Activated T-cell treated with anti-CD3 and anti-CD28 coated beads, Interleukin-2, amount 50 U/mL, for 4 hours (primary cell): ENCODE results near the gene MAPK8IP1. TPM values are rescaled to one million over a fixed set of nuclear protein-coding genes. Genes with fewer than 3 reads are reported as not detected.
A peak's percentile ranks its signal among the peaks of the same experiment; 100 is the strongest.
"Not testable (repeated sequence)": the region's sequence is repeated elsewhere in the genome, so short reads cannot be mapped to it uniquely, and the experiment has no call there.

Source experiments
- ATAC-seq, 2 donors: fragments of 200-7000 bp; cut with Tn5 transposase; one replicate each; pipeline ENCODE4 v1.10.0; 2021
- DNase-seq: peaks from one replicate; pipeline ENCODE4 v3.0.0-alpha.2; 2020
- H3K27me3 Mint-ChIP-seq: one replicate; pipeline ENCODE4 v1.8.0; 2021; ENCODE audit warnings: low read depth, mixed read lengths
- H3K36me3 Mint-ChIP-seq: one replicate; pipeline ENCODE4 v1.8.0; 2022; ENCODE audit warnings: mixed read lengths; ENCODE audit not compliant: insufficient read depth
- H3K4me1 Mint-ChIP-seq: one replicate; pipeline ENCODE4 v1.8.0; 2021; ENCODE audit warnings: low read depth, mixed read lengths
- H3K4me3 Mint-ChIP-seq: one replicate; pipeline ENCODE4 v1.8.0; 2021; ENCODE audit warnings: mild to moderate bottlenecking, moderate library complexity, mixed read lengths
- H3K9me3 Mint-ChIP-seq: one replicate; pipeline ENCODE4 v1.8.0; 2021; ENCODE audit warnings: mixed read lengths
- total RNA-seq, 3 donors: library from RNA; stranded (reverse); gene quantifications; one replicate each; pipeline ENCODE4 v1.2.1, GENCODE V29; 2021

MAPK8IP1 gene
- 1 to 10 TPM in 1 of 3 donors, under 1 TPM in 2; 0.71 to 1.4 (median 0.87) TPM for total RNA-seq

DNA sequence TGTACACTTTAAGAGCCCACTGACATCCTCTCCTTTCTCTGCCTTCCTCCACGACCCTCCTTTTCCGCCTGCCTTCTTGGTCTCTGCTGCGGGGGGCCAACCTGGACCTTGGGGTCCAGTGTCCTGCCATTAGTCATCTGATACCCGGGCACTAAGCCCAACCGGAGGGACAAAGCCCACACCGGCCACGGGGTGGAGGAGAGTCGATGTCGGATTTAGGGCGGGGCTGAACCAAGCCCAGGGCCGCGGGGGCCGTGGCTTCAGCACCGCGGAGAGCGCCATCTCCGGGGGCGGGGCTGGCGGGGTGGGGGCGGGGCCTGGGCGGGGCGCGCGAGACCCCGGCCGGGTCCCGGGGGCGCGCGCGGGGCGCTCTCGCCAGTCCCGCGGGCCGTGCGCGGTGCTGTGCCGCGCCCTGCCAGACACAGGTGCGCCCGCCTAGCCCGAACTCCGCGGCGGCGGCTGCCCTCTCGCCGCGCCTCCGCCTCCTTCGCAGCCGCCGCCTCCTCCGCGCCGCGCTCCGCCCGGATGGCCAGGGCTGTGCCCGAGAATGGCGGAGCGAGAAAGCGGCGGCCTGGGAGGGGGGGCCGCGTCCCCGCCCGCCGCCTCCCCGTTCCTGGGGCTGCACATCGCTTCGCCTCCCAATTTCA is at the start of gene MAPK8IP1:
TSS of gene MAPK8IP1 (plus strand) at position 378 of the 647 bp plus-strand sequence. CDS start at position 548, 170 bp downstream.
- peak; percentile 84 to 85 for ATAC-seq
- Mint-ChIP-seq H3K9me3 (no peaks in the 10 kb centered on the region), H3K27me3 (no peaks in the 10 kb centered on the region), H3K36me3 (peaks cover 7% of the 10 kb centered on the region), H3K4me1 (peaks cover 6% of the 10 kb centered on the region), H3K4me3 (peak within 1 kb of the TSS; percentile 74)
- peak; percentile 35 for DNase-seq

GRCh38 chr11:45839204-45839603 is 46.2 kb upstream of the MAPK8IP1 start:
- DNase-seq: no peak
- ATAC-seq: no peak
- H3K36me3 Mint-ChIP-seq: no peaks in the 10 kb centered on the region
- no peaks in the 10 kb centered on the region for H3K9me3 Mint-ChIP-seq
- peaks cover 19% of the 10 kb centered on the region for H3K4me1 Mint-ChIP-seq
- no peak overlapping the region for H3K4me3 Mint-ChIP-seq
- peaks cover 2% of the 10 kb centered on the region for H3K27me3 Mint-ChIP-seq

GRCh38 chr11:45840251-45840650 is 45.2 kb upstream of the MAPK8IP1 start:
- not testable (repeated sequence) for H3K9me3 Mint-ChIP-seq, H3K27me3 Mint-ChIP-seq, ATAC-seq, H3K4me3 Mint-ChIP-seq, DNase-seq, H3K36me3 Mint-ChIP-seq
- H3K4me1 Mint-ChIP-seq: peaks cover 12% of the 10 kb centered on the region

GRCh38 chr11:45843158-45843924 is 42.1 kb upstream of the MAPK8IP1 start:
- Mint-ChIP-seq H3K36me3 (no peaks in the 10 kb centered on the region), H3K9me3 (no peaks in the 10 kb centered on the region), H3K27me3 (peaks cover 2% of the 10 kb centered on the region), H3K4me3 (peak overlapping the region; percentile 24), H3K4me1 (peaks cover 27% of the 10 kb centered on the region)
- DNase-seq (peak; percentile 84), ATAC-seq (peak; percentile 27 to 43)

GRCh38 chr11:45844822-45845578 is 40.5 kb upstream of the MAPK8IP1 start:
- Mint-ChIP-seq H3K27me3 (peaks cover 2% of the 10 kb centered on the region), H3K4me3 (no peak overlapping the region), H3K4me1 (peaks cover 39% of the 10 kb centered on the region), H3K9me3 (no peaks in the 10 kb centered on the region), H3K36me3 (no peaks in the 10 kb centered on the region)
- ATAC-seq (no peak), DNase-seq (no peak)

DNA sequence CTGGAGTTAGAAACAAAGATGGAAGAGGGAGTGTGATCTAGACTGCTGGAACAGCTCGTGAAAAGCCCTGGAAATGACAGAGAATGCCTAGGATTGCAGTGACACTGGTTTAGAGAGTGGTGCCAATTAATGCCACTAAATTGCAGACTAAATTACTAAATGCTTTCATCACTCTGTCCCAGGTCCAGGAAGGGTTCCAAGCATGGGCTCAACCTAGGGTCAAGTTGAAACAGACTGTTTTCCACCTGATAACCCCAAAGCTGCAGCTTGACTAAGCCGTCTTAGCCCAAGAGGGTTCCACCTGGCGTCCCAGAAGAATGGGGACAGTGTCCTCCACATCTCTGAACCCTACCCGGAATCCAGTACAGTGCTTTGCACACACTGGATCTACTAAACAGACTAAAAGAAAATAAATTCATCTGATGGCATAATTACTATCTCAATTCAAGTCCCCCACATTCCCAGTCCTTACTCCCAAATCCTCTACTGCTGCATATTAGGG is 39.2 kb upstream of the MAPK8IP1 start:
- H3K27me3 Mint-ChIP-seq: no peaks in the 10 kb centered on the region
- peaks cover 50% of the 10 kb centered on the region for H3K4me1 Mint-ChIP-seq

GRCh38 chr11:45846974-45847910 is 38.2 kb upstream of the MAPK8IP1 start, which contains the start of gene CRY2:
Gene CRY2, plus strand, starts transcription at chr11:45847475. Its CDS starts 16 bp downstream, at chr11:45847491.
- Mint-ChIP-seq H3K9me3 (no peaks in the 10 kb centered on the region), H3K36me3 (no peaks in the 10 kb centered on the region), H3K4me3 (peak within 1 kb of the TSS; percentile 84), H3K4me1 (peaks cover 56% of the 10 kb centered on the region), H3K27me3 (no peaks in the 10 kb centered on the region)
- DNase-seq (peak; percentile 98), ATAC-seq (peak; percentile 90 to 91)

More for the DNA sequence above, 39.2 kb upstream of the MAPK8IP1 start:
- no peaks in the 10 kb centered on the region for H3K36me3 Mint-ChIP-seq
- no peak for ATAC-seq
- no peak for DNase-seq
- peak overlapping the region; percentile 84 for H3K4me3 Mint-ChIP-seq
- no peaks in the 10 kb centered on the region for H3K9me3 Mint-ChIP-seq

DNA sequence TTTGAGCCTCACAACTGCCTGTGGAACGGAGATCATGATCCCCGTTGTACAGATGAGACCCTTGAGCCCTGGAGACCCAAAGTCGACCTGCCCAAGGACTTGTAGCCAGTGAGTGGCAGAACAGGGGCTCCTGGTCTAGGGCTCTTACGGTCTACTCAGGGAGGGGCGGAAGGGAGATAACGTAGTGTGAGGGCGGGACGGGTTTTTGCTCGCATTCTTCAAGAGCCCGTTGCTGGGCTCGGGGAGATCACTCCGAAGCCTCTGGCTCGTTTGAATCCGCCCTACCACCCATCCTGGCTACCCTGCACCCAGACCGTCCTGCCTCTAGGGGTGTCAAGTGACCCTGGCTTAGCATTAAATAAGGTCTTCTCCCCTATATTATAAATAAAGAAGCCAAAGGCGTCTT is 37.5 kb upstream of the MAPK8IP1 start:
- Mint-ChIP-seq H3K4me1 (peaks cover 58% of the 10 kb centered on the region), H3K36me3 (no peaks in the 10 kb centered on the region), H3K9me3 (no peaks in the 10 kb centered on the region), H3K4me3 (peak overlapping the region; percentile 84), H3K27me3 (no peaks in the 10 kb centered on the region)
- DNase-seq (peak; percentile 18), ATAC-seq (peak; percentile 25 to 32)

DNA sequence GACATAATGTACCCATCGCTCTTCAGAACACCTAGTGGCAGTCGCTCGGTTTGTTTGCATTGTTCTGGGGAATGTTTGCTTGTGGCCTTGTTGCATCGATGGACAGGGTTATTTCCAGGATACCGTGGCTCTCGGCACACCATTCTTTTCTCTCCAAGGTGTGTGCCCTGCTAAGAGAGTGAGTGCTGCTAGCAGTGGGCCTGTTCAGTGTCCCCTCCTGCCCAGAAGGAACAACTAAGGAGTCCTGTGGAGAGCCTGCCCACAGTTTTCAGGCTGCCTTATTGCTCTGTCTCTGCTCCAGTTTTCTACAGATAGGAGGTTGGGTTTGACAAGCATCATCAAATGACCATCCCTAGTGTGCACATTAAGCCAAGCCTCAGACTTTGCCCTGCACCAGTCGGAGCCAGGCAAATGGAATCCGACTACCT is 36.8 kb upstream of the MAPK8IP1 start:
- Mint-ChIP-seq H3K27me3 (no peaks in the 10 kb centered on the region), H3K4me1 (peaks cover 52% of the 10 kb centered on the region), H3K4me3 (peak overlapping the region; percentile 84), H3K36me3 (no peaks in the 10 kb centered on the region), H3K9me3 (no peaks in the 10 kb centered on the region)
- DNase-seq (no peak), ATAC-seq (no peak)

- no peaks in the 10 kb centered on the region for H3K9me3 Mint-ChIP-seq
- H3K4me1 Mint-ChIP-seq: peaks cover 48% of the 10 kb centered on the region
- ATAC-seq: no peak
- H3K4me3 Mint-ChIP-seq: no peak overlapping the region
- H3K27me3 Mint-ChIP-seq: no peaks in the 10 kb centered on the region
- no peak for DNase-seq
- peaks cover 4% of the 10 kb centered on the region for H3K36me3 Mint-ChIP-seq
Measured at GRCh38 chr11:45850446-45850845, 35.0 kb upstream of the MAPK8IP1 start.

GRCh38 chr11:45851228-45851627 is 34.2 kb upstream of the MAPK8IP1 start:
- Mint-ChIP-seq H3K4me1 (peaks cover 46% of the 10 kb centered on the region), H3K4me3 (no peak overlapping the region), H3K9me3 (no peaks in the 10 kb centered on the region), H3K36me3 (peaks cover 5% of the 10 kb centered on the region), H3K27me3 (no peaks in the 10 kb centered on the region)
- DNase-seq (no peak), ATAC-seq (no peak)

GRCh38 chr11:45852018-45852711 is 33.3 kb upstream of the MAPK8IP1 start:
- DNase-seq (no peak), ATAC-seq (no peak)
- H3K27me3 Mint-ChIP-seq: no peaks in the 10 kb centered on the region
- H3K36me3 Mint-ChIP-seq: peaks cover 9% of the 10 kb centered on the region
- H3K4me3 Mint-ChIP-seq: no peak overlapping the region
- no peaks in the 10 kb centered on the region for H3K9me3 Mint-ChIP-seq
- H3K4me1 Mint-ChIP-seq: peaks cover 38% of the 10 kb centered on the region

DNA sequence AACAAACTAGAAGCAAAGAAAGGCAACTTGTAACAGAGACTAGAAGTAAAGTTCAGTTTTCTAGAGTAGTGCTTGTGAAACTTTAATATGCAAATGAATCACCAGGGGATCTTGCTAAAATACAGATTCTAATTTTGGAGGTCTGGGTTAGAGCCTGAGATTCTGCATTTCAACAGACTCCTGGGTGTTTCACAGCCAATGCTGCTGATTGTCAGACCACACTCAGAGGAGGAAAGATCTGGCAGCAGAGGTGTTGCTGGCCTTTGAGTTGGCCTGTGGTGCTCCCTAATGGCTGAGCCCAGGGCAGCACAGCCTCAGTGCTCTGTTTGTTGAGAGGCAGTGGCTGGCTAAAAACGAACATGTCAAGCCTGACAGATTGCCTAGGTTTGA is 32.7 kb upstream of the MAPK8IP1 start:
- peaks cover 38% of the 10 kb centered on the region for H3K4me1 Mint-ChIP-seq
- H3K27me3 Mint-ChIP-seq: no peaks in the 10 kb centered on the region
- peaks cover 13% of the 10 kb centered on the region for H3K36me3 Mint-ChIP-seq
- no peak for ATAC-seq
- DNase-seq: no peak
- no peaks in the 10 kb centered on the region for H3K9me3 Mint-ChIP-seq
- no peak overlapping the region for H3K4me3 Mint-ChIP-seq
